ENCODE measurements around the gene MSH6. TPM values are rescaled to one million over a fixed set of nuclear protein-coding genes. Genes with fewer than 3 reads are reported as not detected.
"Not testable (repeated sequence)": the region's sequence is repeated elsewhere in the genome, so short reads cannot be mapped to it uniquely, and the experiment has no call there.

Gene MSH6

GRCh38 chr2:47853067-47853777 is 70.3 kb downstream of the MSH6 start:
- not testable (repeated sequence) for H2AK5ac ChIP-seq (ENCODE audit: low read length); H3K4ac ChIP-seq (ENCODE audit: low read depth, low read length); H3K23ac ChIP-seq (ENCODE audit: low read length); H2BK15ac ChIP-seq (replicated peaks; ENCODE audit: low read depth); H3K79me1 ChIP-seq (ENCODE audit: low read length); H3K27ac ChIP-seq (ENCODE audit: low read depth, low read length); H3K4me3 ChIP-seq (ENCODE audit: low read length); H3K4me2 ChIP-seq (ENCODE audit: low read length); H4K5ac ChIP-seq (ENCODE audit: low read length); H3K4me1 ChIP-seq (ENCODE audit: control insufficient read depth, low read depth, low read length); H2BK5ac ChIP-seq (ENCODE audit: low read length); H2BK120ac ChIP-seq (ENCODE audit: low read depth, low read length); H4K8ac ChIP-seq (ENCODE audit: low read depth, low read length); H3K9ac ChIP-seq (ENCODE audit: low read length); H3K56ac ChIP-seq (ENCODE audit: low read length); H3K27me3 ChIP-seq (ENCODE audit: insufficient read depth, low read length, poor library complexity); H3K18ac ChIP-seq (ENCODE audit: low read length); H3K36me3 ChIP-seq (ENCODE audit: control insufficient read depth, insufficient read depth, low read length)
- WGBS (ENCODE audit: extremely low coverage, insufficient coverage, low lambda C conversion rate), result no CpG with 5 or more reads among the region's 8 CpGs
- peak; percentile 35 for DNase-seq
- peaks cover 24% of the 10 kb centered on the region for H3K79me2 ChIP-seq (ENCODE audit: control insufficient read depth, insufficient read depth, low read length)

Small RNA genes within 50 kb of the gene (small RNA-seq; reads per million reads assigned to genes)
- gene RF00026 (ENCODE audit: insufficient read depth) (not detected), gene RPL36AP15 (ENCODE audit: insufficient read depth) (not detected)
